Muscle of back (tissue), 13 donors: ENCODE results near the gene TCAF1. TPM values are rescaled to one million over a fixed set of nuclear protein-coding genes. Genes with fewer than 3 reads are reported as not detected.

Experiments used
- DNase-seq, 3 donors: peaks; one replicate each; pipeline versions ENCODE4 v3.0.0 to v3.0.0-alpha.2; 2013
- long read RNA-seq, 9 donors: transcript quantifications; one replicate each; lab custom pipeline, GENCODE V29; 2026
- polyA plus RNA-seq, 10 donors: library from polyadenylated mRNA; unstranded; fragments of 120-200 nt; gene quantifications; one replicate each; pipeline ENCODE4 v1.2.1, GENCODE V29; 2013; ENCODE audit not compliant: insufficient read length in 10 of 10

The TCAF1 gene, protein sequence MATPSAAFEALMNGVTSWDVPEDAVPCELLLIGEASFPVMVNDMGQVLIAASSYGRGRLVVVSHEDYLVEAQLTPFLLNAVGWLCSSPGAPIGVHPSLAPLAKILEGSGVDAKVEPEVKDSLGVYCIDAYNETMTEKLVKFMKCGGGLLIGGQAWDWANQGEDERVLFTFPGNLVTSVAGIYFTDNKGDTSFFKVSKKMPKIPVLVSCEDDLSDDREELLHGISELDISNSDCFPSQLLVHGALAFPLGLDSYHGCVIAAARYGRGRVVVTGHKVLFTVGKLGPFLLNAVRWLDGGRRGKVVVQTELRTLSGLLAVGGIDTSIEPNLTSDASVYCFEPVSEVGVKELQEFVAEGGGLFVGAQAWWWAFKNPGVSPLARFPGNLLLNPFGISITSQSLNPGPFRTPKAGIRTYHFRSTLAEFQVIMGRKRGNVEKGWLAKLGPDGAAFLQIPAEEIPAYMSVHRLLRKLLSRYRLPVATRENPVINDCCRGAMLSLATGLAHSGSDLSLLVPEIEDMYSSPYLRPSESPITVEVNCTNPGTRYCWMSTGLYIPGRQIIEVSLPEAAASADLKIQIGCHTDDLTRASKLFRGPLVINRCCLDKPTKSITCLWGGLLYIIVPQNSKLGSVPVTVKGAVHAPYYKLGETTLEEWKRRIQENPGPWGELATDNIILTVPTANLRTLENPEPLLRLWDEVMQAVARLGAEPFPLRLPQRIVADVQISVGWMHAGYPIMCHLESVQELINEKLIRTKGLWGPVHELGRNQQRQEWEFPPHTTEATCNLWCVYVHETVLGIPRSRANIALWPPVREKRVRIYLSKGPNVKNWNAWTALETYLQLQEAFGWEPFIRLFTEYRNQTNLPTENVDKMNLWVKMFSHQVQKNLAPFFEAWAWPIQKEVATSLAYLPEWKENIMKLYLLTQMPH
- 100 to 1,000 TPM; 119 to 238 (median 185) TPM for polyA plus RNA-seq
- long read RNA-seq, donor 1, full-length matches to known transcripts: 3 of 25 reads
- long read RNA-seq, donor 1, partial matches to known transcripts: 22 of 25 reads
- long read RNA-seq, donor 1, other reads (novel, unspliced or antisense): 0 of 25 reads
- long read RNA-seq, donor 2, partial matches to known transcripts: 0 of 3 reads
- long read RNA-seq, donor 2, other reads (novel, unspliced or antisense): 0 of 3 reads
- long read RNA-seq, donor 3: 0 reads
- long read RNA-seq, donor 4, full-length matches to known transcripts: 9 of 61 reads
- long read RNA-seq, donor 4, partial matches to known transcripts: 52 of 61 reads
- long read RNA-seq, donor 4, other reads (novel, unspliced or antisense): 0 of 61 reads
- long read RNA-seq, donor 5, full-length matches to known transcripts: 8 of 27 reads
- long read RNA-seq, donor 5, partial matches to known transcripts: 19 of 27 reads
- long read RNA-seq, donor 5, other reads (novel, unspliced or antisense): 0 of 27 reads
- long read RNA-seq, donor 6, full-length matches to known transcripts: 7 of 42 reads
- long read RNA-seq, donor 6, partial matches to known transcripts: 35 of 42 reads
- long read RNA-seq, donor 6, other reads (novel, unspliced or antisense): 0 of 42 reads
- long read RNA-seq, donor 7, full-length matches to known transcripts: 4 of 59 reads
- long read RNA-seq, donor 7, partial matches to known transcripts: 55 of 59 reads
- long read RNA-seq, donor 7, other reads (novel, unspliced or antisense): 0 of 59 reads
- long read RNA-seq, donor 8, full-length matches to known transcripts: 3 of 10 reads
- long read RNA-seq, donor 8, partial matches to known transcripts: 7 of 10 reads
- long read RNA-seq, donor 8, other reads (novel, unspliced or antisense): 0 of 10 reads
- long read RNA-seq, donor 9: 0 reads

DNA sequence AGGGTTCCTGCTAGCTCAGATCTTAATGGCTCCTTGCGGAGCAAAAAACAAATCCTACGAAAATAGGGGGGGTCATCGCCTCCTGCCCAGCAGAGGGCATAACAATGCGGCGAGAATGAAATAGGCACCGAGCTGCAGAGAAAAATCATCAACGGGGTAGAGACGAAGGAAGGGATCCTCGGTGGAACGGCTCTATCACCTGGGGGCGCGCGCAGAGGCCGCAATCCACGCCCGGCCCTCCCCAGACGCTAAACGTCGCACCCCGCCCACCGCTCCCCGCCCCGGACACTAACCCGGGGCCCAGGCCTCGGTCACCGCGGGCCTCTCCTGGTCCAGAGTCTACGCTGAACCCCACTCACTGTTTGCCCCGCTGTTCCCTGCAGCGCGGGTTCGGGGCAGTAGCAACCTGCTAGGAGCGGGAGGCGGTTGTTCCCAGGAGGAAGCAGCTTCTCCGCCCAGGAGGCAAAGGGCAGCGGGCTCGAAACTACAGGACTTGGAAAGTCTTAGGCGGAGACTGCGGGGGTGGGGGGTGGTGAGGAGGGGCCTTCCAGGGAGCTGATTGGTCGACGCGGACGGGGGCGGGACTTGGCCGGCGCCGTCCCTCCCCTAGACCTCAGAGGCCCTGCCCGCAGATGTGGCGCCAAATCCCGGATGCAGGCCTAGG, at the start of gene TCAF1:
TSS of gene TCAF1 (minus strand) at position 509 of the 664 bp plus-strand sequence. CDS start 25,568 bp downstream, outside the sequence.
- DNase-seq: peak; percentile 95 to 98 (median 96)

DNA sequence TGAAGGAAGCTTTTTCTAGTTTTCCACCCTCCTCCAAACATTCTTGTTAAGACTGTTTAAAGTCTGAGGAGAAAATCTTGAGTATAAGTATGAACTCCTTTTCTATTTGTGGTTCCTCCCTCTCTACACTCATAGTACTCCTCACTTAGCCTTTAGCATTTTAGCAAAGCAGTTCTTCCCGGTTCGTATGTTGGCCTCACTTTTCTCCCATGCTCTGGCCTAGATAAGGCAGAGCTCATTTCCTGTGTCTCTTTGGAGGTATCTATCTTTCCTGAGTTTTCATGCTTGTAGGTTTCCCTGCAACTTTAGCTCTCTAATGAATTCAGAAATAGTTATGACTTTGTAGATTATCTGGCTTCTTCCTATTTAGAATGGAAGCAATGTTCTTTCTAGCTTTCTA, 46.8 kb upstream of the TCAF1 start:
- no peak for DNase-seq

DNA sequence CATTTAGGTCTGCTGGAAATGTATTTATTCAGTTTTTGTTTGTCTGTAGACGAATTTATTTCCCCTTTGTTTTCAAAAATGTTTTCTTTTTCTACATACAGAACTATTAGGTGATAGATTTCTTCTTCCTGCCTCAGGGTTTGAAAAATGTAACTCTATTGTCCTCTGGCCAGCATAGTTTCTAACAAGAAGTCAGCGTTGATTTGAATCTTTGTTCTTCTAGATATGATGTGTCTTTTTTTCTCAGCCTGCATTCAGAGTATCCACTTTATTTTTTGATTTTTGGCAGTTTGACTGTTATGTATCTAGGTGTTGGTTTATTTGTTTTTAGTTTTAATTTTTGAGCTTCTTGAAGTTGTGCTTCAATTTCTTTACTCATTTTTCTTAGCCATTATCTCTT, 45.1 kb upstream of the TCAF1 start:
- no peak for DNase-seq

DNA sequence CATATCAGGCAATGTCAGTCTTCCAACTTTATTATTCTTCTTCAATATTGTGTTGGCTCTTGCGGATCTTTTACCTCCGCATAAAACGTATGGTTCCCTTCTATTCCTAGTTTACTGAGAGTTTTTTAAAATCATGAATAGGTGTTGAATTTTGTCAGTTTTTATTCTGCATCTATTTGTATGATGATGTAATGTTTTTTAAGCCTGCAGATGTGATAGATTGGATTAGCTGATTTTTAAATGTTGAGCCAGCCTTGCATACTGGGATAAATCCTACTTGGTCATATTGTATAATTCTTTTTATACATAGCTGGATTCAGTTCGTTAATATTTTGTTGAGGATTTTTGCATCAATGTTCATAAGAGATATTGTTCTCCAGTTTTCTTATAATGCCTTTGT, 43.4 kb upstream of the TCAF1 start:
- no peak for DNase-seq

DNA sequence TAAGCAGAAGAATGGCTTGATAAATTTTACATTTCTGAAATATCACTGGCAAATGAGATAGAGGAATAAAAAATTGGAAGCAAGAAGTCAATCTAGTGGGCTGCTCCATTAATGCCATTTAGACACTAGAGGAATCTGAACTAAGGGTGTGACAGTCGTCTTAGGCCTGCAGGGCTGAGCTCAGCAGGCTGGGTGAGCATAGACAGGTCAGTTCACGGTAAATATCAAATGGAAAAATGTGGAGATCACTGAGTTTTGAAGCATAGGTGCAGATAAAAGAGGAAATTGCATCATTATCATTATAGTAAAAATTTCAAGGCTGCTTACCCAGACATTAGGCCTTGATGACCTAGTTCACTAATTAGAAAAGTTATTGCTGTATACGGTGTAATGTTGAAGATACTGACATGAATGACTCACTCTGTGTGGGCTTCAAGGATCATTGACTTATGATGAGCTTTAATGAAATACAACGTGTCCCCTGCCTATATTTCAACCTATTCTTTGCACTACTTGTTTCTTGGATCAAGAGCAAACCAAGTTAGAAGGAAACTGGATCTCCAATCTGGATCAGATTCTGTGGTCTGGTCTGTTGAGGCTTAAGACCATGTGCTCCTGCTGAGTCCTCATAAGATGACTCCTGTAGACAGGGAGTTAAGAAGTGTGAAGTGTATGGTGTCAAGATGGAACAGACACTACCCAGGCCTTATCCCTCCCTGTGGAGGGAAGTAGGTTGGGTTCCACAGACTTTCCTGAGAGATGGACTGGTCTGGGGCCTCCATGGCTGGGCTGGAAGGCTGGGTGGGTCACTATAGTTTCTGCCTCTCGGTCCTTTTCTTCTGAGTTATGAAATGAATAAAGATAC, 36.6 kb upstream of the TCAF1 start:
- no peak for DNase-seq

DNA sequence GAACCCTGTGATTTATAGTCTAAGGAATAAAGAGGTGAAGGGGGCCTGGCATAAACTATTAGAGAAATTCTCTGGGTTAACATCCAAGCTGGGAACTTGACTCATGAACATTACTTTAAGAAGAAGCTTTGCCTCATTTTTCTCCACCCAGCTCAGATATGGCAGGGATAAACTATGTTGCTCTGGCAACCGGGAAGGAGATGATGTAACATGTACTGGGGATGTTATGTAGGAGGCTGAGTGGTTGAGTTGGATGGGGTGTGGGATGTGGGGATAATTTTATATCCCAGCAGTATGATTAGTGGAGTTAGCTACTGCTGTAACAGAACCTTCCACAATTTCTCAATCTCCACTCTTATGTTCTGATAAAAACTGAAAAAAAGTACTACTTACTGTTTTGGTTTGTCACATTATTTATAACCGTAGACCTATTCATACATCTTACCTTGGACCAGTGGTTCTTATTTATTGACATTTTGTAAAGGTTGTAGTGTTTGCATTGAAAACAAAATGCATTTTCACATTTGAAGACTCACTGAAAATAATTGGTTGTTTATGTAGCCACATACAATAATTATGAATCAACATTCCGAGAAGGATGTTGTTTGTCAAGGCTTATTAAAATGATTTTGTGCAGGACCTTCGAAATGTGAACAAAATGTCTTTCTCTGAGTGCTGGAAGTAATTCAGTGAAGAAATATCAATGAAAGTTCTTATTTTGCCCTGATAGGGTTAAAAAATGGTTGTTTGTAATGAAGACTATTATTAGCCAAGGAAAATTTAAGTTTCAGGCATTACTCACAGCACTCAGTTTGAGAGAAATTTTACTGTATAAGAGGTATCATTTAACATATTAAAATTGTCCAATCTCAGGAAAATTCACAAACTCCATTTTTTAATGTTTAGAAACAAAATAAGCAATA, 34.4 kb upstream of the TCAF1 start:
- peak; percentile 6 to 33 (median 22) for DNase-seq

DNA sequence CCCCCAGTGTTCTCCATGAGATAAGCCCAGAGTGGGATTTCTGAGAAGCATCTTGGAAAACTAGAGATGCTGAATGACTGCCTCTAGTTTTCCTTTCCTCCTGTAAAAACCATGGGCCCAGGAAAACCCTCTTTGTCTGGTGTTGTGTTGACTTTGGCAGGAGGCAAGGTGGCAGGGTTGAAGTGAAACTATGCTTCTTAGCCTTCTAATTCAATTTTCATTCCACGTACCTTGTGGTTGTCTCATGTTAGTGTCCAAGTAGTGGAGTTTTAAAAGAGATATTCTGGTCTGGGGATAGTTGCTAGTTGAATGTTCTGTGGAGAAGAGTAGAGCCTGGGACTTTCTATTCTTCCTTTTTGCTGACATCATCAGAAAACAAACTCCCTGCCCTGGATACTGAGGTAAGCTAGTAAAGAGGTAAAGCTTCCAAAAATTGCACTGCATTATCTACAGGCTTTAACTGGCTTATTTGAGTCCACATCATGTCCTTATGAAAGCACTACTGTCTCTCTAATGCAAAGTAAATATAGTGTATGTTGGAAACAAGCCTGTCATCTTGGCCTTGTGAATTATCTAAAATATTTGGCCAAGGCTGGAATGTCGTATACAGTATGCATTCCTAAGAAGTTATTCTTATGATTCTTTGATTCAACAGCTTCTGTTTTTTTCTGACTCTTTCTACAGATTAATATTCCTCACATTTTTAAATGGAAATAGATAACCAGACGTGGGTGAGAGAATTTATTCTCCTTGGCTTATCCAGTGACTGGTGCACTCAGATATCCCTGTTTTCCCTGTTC, 32.8 kb upstream of the TCAF1 start, which contains the start of gene OR2F2:
TSS of gene OR2F2 (plus strand) at position 708 of the 800 bp plus-strand sequence. CDS start at position 708, 0 bp downstream.
- DNase-seq: peak; percentile 14 to 60 (median 43)

DNA sequence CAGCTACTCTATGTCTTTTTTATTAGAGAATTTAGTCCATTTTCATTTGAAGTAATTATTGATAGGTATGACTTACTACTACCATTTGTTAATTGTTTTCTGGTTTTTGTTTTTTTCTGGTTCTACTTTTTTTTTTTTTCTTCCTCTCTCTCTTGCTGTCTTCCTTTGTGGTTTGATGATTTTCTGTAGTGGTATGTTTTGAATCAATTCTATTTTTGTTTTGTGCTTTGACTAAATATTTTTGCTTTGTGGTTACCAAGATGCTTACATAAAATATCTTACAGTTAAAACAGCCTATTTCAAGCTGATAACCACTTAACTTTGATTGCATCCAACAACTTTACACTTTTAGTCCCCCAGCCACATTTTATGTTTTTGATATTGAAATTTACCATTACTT, 29.8 kb upstream of the TCAF1 start:
- no peak for DNase-seq

DNA sequence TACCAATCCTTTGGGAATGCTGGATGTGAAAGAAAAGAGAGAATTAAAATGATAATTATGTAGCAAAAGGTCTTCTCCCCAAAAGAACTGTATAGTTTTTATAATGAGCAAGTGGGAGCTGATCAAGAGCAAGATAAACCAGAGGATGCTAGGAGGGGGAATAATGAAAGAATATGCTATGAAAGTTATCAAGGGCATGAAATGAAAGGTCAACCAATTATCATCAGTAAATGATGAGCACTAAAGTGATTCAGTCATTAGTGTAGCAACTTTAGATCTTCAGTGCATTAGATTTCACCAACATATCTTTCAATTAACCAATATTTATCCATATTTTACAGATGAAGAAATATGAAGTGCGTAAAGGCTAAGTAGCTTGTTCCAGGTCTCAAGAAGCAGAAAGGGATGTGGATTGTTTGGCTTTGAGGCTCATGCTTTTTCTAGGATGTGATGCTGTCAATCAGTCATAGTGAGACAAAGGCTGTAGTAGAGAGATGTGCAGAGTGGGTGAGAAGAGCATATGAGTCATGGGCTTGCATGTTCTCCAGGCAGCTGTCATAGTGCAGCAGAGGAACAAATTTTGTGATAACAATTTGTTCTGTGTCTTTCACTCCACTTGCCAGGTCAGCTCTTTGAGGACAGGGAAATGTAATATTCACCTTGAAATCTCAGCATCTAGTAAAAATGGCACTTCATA, 27.4 kb upstream of the TCAF1 start:
- DNase-seq: no peak

DNA sequence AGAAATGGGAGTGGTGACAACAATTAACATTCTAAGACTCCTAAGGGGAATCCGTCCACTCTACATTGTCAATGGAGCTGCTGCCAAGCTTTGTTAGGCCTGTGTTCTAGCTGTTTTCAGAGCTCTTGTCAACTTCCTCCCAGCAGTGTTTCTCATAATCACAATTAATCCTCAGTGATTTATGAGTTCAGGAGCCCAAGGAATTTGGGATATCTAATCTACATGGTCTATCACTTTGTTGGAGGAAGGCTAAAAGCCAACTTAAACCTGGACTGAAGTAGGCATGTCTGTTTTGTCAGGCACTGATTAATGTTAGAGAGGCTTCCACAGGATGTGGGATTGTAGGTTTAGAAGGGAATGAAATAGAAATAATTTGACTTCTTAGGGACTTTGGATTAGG, 22.9 kb upstream of the TCAF1 start:
- no peak for DNase-seq

DNA sequence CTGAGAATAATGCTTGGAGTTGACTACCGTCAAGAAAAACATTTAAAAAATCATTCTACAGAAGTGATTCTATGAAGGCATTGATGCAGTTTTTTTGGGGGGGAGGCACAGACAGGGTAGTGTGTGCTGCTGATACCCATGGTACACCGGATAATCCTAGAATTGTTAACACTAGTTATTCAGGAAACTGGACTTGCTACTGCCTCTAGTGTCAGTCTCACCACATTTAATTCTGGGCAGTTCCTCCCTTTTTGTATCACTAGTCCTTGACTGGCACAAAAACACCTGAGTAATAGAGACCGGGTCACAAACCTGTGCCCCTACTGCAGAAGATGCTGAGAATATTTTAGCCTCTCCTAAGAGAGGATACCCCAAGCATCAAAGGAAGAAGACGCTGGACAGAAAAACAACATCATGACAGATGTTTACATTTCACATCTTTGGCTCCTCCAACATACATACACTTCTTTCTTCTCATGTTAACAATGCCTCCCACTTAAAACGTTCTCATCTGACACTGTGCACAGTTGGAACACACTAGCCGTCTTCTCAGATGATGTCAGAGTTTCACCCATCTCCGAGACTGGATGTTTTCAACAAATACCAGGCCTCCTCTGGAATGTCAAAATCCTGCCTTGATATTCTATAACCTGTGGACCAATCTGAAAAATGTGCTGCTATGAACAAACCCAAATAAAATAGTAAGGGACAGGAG, 13.1 kb upstream of the TCAF1 start:
- DNase-seq: no peak

DNA sequence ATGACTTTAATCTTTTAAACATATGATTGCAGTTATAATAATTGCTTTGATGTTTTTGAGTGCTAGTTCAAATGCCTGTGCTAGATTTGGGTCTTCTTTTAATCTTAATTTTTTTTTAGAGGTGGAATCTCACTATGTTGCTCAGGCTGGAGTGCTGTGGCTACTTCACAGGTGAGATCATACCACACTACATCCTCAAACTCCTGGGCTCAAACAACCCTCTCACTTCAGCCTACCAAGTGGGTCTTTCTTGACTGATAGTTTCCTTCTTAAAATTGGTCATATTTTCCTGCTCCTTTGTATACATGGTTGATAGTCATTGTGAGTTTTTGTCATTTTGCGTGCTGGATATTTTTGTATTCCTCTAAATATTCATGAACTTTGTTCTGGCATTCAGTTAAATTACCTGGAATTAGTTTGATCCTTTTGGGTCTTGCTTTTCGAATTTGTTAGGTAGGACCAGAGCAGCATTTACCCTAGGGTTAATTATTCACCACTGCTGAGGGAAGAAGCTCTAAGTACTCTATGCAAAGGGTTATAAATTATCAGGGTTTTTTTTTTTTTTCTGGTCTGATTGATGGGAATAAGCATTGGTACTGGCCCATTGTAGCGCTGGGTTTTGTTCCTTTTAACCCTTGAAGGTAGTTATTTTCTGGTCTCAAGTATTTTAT, 12.1 kb upstream of the TCAF1 start:
- no peak for DNase-seq

DNA sequence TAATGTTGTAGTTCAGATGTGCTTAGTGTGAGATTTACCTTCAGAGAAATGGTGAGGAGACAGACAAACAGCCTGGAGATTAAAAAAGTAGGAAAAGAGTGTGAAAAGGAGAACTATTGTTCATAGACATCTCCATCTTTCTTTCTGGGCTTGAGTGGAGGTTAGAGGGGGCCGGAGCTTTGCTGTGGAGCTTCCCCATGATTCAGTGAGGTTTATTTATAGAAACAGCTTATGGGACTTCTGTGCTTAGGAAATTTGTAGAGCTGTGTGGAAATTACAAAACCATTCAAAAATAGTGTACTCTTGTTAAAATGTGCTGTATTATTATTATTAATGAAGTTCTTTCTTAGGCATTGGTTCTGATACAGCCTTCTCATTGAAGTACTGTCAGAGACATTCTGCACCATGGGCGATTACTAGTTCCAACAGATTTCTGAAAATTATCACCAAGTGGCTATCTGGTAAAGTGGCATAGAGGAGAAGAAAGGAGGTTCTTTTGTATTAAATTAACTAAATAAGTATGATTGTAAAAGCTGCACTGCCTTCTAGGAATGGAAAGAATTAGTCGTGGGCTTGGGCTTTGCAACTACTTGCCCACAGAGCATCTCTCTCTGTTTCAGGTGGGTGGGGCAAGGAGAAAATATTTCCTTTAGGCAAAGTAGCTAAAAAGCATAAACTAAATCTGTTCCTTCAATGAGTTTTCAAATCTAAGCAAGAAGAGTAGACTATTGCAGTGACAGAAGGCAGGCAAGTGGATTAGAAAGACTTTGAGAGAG, 8.7 kb upstream of the TCAF1 start:
- DNase-seq: peak in 1 of 3 donors; percentile 37

DNA sequence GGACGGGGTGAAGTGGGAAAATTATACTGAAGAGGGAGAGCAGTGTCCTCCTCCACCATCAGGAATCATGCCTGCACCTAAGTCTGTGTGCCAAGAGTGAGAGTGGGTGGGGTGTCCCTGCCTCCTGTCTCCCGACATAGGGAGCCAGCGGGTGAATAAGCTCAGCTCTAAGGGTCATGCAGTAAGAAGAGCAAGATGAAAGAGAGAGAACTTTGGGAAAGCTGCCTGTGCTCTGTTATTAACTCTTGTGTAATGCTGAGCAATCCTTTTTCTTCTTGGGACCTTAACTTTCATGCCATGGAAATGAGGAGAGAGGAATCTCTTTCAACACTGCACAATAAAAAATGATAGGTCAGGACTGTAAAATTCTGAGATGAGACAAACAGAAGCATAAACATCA, 7.9 kb upstream of the TCAF1 start:
- peak in 1 of 3 donors; percentile 24 for DNase-seq
